HCEC 1CT (cell line): ENCODE data around the gene PNLDC1.
A peak's percentile ranks its signal among the peaks of the same experiment; 100 is the strongest.

Experiments
- DNase-seq: peaks from one replicate; pipeline ENCODE4 v3.0.0-alpha.2; 2017

PNLDC1 gene, protein sequence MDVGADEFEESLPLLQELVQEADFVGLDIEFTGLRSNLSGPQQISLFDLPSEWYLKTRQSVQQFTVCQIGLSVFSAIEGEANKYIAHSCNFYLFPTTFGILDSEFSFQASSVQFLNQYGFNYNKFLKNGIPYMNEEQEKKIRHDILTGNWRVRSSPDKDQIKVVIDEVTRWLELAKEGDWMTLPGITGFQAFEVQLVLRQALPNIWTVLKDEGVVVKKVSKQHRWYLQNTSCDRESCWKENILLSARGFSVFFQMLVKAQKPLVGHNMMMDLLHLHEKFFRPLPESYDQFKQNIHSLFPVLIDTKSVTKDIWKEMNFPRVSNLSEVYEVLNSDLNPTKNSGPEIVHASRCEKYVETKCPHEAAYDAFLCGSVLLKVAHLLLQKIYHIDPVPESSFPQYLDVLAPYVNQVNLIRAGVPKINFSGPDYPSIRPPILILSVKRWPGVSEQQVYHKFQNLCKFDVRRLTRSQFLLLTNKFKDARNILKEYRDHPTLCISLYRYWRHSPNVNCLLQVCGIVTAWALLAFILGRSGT

DNA sequence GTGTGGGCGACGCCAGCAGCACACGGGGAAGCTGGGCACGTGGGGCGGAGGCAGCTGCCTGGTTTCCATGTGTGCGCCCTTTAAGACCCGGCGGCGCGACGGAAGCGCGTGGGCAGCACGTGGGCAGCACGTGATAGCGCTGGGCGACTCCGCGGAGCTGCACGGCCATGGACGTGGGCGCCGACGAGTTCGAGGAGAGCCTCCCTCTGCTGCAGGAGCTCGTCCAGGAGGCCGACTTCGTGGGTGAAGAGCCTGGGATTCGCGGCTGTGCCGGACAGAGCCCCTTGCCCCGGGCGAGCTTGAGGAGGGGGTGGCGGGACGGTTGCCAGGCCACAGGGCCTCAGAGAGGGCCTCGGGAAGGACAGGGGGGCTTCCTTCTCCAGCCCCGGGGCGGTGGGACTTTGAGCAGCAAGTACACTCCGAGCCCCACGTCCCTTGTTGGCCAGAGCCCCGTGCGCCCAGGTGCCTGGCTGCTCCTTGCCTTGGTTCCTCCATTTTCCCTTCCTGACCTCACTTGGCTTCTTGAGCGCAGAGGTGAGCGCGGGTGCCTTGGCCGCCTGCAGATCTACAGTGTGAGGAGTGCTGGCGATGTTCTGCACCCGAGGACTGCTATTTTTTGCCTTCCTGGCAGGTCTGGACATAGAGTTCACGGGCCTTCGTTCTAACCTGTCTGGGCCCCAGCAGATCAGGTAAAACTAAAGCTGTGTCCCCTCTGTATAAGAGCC lies at the start of gene PNLDC1:
PNLDC1 (plus strand) TSS at position 136 of the 725 bp plus-strand sequence; CDS start at position 168, 32 bp downstream.
- DNase-seq, result no peak

DNA sequence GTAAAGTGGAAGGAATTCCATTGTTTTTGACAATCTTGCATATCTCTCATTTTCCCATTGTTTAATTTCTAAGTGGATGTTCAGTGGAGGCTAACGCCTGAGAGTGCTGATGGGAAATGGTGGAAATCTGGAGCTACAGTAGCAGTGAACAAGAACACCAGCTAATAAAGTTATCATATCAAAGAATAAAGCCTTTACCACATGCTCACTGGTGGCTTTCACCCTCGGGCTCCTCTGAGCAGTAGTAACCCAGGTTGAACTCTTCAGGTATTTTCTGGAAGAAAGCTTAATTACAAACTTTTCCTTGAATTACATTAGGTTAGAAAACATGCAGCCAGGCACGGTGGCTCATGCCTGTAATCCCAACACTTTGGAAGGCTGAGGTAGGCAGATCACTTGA lies 48.6 kb upstream of the PNLDC1 start:
- no peak for DNase-seq

DNA sequence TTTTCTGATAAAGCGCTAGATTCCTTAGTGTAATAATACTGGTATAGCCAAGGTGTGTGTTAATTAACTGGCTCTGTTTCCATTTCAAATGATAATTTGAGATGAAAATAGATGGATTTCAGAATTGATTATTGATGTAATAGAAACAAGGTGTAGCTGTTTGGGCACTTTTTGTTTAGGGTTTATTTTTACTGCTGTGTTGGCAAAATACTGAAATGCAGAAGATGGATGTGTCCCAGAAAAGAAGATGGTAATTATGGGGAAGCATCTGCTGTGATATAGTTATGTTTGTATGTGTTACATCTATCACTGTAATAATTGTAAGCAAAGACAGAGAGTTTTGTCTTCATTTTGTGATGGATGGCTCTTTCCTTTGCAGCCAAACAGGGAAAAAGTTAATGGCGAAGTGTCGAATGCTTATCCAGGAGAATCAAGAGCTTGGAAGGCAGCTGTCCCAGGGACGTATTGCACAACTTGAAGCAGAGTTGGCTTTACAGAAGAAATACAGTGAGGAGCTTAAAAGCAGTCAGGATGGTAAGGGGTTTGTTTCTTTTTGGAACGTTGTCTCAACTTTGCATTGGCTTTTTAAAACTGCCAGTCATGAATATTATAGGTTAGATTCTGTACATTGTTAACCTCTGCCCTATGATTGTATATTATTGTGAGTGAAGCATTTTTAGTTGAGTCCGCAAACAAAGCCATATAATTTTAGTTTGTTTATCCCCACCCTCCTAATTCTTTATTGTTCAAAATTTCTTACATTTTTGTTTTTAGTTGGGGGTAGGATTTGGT lies 46.8 kb upstream of the PNLDC1 start:
- DNase-seq, result no peak

DNA sequence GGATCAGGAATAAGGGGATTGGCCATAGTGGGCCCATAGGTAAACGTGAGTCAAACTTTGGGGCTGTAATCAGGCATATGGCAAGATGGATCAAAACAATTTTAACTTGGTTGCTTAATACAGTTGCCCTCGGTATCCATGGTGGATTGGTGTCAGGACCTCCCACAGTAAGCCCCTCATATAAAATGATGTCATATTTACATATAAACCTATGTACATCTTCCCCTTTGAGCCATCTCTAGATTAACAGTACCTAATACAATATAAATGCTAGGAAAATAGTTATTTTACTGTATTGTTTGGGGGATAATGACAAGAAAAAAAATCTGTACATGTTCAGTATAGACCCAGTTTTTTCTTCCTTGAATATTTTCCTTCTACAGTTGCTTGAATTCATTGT lies 45.7 kb upstream of the PNLDC1 start:
- no peak for DNase-seq

DNA sequence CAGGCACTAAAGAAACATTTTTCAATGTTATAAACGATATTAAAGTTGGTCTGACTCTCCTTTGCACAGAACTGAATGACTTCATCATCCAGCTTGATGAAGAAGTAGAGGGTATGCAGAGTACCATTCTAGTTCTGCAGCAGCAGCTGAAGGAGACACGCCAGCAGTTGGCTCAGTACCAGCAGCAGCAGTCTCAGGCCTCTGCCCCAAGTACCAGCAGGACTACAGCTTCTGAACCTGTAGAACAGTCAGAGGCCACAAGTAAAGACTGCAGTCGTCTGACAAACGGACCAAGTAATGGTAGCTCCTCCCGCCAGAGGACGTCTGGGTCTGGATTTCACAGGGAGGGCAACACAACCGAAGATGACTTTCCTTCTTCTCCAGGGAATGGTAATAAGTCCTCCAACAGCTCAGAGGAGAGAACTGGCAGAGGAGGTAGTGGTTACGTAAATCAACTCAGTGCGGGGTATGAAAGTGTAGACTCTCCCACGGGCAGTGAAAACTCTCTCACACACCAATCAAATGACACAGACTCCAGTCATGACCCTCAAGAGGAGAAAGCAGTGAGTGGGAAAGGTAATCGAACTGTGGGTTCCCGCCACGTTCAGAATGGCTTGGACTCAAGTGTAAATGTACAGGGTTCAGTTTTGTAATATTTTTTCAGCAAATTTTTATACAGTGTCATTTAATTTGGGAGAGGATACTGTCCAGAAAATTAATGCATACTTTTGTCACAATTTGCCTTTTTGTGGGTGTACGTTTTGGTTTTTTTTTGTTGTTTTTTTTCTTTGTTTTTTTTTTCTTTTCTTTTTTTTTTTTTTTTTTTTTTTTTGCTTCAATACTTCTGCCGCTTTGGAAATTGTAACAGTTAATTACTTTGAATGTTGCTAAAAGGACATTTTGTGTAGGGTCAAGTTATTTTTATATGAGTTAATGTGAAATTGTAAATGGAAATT lies 44.8 kb upstream of the PNLDC1 start:
- no peak for DNase-seq

DNA sequence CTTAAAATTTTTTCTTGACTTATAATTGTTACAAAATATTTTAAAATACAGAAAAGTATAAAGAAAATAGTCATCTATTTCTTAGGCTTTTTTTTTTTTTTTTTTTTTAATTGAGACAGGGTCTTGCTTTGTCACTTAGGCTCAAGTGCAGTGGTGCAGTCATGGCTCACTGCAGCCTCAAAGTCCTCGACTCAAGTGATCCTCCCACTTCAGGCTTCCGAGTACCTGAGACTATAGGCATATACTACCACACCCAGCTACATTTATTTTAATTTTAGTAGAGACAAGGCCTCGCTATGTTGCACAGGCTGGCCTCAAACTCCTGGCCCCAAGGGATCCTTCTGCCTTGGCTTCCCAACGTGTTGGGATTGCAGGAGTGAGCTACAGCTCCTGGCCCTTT lies 43.6 kb upstream of the PNLDC1 start:
- DNase-seq, result no peak

DNA sequence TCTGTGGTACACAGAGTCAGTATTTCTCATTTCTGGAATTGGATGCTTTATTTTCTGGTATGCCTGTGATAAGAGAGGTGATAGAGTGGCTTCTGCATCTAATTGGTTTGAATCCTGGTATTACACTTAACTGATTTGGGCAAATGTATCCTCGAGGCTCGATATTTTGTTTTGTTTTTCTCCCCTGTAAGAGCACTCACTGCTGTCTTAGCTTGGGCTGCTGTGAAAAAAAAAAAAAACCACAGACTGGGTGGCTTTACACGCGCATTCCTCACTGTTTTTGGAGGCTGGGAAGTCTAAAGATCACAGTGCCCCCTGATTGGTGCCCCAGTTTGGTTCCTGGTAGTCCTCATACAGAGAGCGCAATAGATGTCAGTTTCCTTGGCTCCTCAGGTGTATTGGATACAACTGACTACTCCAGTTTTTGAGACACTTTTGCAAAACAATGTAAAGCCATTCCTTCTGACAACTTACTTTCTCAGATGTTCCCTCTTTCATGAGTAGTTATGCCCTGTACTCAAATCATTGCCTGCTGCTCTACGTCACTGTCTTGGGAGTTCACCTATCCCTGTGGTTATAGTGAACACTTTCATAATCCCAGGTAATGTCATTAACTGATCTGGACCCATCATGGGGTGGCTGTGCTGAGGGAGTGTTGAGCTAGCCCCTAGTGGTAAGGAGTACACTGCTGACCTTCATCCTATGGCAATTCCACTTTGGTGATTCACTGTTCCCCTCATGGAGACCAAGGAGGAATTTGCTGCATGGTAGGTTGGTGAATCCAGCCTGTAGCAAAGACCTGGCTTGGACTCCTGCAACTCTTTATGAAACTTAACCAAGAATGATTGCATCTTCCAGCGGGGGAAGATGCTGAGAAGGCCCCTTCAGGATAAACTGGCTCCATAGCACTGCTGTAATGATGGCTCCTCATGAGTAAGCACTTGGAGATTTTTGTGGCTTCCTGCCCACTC lies 41.8 kb upstream of the PNLDC1 start:
- peak; percentile 60 for DNase-seq

DNA sequence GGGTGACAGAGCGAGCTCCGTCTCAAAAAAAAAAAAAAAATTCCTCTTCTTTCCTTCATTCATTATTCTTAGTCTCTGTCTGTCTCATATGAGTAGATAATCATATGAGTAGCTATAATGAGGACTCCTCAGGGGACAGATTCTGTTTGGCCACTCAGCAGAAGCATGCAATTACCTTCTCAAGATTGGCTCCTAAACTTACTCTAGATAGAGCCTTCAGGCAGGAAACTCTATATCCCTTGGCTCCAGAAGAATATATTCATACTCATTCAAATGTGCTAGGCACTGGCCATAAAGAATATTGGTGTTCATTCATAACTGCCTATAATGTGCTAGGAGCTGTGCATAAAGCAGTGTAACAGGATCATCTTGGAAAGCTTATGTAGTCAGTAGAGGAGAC lies 40.4 kb upstream of the PNLDC1 start:
- DNase-seq, result no peak

DNA sequence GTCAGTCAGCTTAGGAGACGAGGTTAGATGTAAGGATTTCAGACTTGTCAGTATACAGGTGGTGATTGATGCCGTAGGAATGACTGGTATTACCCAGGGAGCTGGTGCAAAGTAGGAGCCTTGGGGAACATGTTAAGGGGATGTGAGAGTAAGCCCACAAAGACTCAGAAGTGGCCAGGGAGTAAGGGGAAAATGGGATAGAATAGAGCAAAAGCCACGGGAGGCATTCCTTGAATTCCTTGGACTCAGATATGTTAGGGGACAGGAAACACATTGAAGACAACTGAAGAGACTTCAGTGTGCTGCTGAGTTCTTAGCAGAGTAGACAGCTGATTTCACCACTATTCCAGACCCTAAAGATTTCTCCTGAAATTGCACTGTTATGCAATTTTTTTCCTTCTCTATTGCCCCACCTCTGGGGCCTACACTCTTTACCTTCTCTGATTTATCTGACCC lies 39.4 kb upstream of the PNLDC1 start:
- peak; percentile 37 for DNase-seq

DNA sequence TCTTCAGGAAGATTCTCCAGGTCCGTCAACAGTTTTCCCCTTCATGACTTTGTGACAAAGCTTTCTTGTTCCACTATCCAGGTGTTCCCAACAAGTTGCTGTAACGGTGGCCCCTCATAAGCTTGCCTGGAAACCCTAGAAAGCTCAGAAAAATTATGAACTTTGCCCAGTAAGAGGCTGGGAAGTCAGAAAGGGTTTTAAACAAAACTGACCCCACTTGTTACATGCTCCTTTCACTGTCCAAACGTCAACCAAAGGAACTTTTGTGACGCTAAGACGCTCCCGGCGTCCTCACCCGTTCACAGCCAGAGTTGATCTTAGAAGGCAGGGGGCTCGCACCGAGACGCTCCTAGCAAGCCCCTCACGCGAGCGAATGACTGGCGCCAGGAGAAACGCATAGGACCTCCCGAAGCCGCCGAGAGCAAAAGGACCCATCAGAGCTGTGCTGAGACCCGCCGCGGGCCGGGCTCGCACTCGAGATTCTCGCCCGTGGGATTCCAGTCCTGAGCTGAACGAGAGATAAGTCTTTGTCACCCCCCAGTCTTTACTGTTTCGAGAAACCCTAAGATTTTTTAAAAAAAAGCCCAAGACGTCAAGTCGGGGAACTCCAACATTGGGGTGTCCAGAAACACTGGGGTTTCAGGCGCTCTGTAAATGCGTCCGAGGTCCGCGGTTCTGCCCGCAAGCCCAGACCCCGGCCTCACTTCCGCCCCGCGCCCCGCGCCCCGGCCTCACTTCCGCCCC lies 38.8 kb upstream of the PNLDC1 start:
- peak; percentile 13 for DNase-seq

DNA sequence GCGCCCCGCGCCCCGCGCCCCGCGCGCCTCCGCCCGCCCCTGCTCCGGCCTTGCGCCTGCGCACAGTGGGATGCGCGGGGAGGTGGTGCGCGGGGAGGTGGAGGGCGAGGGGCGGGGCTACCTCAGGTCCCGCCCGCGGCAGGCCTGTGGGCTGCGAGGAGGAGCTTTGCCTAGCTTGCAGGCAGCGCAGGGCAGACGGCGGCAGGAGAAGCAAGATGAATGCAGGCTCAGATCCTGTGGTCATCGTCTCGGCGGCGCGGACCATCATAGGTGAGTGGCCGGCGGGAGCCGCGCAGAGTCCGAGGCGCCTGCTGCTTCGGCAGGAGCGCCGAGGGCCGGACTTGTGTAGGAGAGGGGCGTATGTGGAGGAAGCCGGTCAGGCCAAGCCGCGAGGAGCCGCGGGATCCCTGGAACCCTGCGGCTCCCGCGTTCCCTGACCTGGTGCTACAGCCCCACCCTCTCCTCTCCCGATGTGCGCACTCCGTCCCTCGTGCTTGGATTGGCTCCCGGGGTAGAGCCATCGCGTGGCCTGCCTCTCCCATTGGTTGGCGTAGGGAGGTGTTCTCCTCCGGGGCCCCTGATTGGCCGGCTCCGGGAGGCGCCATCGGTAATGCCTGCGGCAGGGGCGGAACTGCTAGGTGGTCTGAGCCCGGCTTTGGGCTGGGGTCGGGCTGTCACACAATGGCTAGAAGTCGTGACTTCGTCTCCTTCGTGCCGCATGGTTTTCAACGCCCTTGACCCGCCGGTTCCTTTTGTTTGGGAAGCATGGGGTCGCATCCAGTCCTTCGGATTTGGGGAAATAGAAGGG lies 38.0 kb upstream of the PNLDC1 start, which contains the start of gene ACAT2:
ACAT2 (plus strand) TSS at position 173 of the 808 bp plus-strand sequence; CDS start at position 216, 43 bp downstream.
- peak; percentile 97 for DNase-seq

DNA sequence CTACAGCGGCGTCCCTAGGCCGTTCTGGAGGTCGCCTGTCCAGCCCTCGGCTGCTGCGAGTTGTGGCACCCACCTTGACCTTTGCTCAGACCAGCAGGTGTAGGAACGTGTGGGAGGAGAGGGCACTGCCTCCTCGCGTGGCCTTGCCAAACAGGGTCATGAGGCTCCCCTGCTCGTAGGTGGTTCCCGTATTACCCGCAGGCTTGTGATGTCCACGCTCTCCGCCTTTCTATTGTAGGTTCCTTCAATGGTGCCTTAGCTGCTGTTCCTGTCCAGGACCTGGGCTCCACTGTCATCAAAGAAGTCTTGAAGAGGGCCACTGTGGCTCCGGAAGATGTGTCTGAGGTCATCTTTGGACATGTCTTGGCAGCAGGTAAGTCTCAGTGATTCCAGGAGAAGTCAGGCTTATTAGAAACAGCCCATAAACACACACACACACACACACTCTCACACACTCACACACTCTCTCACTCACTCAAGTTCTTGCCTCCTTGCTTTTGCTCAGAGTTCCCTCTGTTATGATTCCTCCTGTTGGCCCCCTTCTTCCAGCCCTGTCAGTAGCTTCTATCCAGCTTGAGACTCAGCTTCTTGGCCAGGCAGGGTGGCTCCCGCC lies 37.3 kb upstream of the PNLDC1 start:
- DNase-seq, result no peak

DNA sequence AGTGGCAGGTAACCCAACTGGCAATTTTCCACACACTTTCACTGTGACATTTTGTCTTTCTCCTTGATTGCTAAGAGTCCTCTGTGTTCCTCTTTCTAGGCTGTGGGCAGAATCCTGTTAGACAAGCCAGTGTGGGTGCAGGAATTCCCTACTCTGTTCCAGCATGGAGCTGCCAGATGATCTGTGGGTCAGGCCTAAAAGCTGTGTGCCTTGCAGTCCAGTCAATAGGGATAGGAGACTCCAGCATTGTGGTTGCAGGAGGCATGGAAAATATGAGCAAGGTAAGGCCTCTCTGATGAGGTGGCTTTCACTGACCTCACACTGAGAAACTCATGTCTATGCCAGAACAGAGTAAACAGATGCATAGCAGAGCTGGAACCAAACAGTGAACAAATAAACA lies 33.2 kb upstream of the PNLDC1 start:
- DNase-seq, result no peak

DNA sequence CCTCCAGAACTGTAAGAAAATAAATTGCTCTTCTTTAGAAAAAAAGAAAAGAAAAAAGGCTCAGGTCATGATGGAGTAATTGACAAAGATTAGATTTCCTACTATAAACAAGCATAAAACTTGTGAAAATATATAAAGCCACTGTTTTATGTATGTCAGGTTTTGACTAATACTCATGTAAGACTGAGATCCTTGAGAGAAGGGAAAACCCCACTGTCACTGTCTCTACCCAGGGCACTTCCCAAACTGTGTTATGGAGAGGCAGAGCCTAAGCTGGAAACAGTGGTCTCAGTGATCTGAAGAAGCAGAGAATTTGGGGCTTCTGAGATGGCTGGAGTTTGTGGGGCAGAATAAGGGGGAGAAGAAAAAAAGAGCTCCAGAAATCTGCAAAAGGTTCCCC lies 30.6 kb upstream of the PNLDC1 start:
- no peak for DNase-seq

DNA sequence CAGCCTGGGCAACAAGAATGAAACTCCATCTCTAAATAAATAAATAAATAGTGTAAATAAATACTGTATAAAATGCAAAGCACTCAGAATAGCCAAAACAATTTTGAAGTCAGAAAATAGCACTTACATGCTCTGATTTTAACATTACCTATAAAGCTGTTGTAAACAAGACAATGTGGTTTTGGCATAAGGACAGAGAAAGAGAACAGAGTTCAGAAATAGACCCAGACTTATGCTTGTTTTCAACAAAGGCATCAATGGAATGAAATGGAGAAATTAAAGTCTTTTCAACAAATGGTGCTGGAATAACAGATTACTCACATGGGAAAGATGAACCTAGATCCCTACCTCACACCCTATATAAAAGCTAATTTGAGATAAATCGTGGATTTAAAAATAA lies 27.9 kb upstream of the PNLDC1 start:
- no peak for DNase-seq

DNA sequence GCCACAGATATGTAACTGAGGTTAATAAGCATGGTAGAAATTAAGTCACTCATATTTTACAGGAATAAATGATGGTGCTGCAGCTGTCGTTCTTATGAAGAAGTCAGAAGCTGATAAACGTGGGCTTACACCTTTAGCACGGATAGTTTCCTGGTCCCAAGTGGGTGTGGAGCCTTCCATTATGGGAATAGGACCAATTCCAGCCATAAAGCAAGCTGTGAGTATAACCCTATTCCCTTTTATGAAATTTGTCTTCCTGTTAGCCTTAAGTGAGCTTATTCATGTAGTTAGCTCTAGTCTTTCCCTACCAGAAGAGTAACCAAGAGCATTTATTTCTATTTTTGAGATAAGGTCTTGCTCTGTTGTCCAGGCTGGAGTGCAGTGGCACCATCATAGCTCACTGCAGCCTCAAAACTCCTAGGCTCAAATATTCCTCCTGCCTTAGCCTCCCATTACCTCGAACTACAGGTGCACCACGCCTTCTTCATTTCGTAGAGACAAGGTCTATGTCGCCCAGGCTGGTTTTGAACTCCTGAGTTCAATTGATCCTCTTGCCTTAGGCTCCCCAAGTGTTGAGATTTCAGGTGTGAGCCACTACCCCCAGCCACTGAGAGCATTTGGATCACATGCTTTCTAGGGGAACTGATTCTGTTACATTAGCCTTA lies 22.7 kb upstream of the PNLDC1 start:
- DNase-seq, result no peak

DNA sequence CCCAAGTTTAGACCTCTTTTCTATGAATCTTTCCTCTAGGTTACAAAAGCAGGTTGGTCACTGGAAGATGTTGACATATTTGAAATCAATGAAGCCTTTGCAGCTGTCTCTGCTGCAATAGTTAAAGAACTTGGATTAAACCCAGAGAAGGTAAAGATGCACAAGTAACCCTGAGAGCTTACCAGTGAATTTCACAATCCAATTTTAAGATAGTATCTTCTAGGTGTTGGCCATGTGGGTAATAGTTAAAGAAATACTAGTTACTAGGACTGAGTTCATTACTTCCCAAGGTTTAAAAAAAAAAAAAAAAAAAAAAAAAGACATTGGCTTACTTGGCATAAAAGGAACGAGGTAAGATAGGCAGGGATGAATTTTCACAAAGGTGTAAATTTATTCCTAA lies 21.9 kb upstream of the PNLDC1 start:
- no peak for DNase-seq

DNA sequence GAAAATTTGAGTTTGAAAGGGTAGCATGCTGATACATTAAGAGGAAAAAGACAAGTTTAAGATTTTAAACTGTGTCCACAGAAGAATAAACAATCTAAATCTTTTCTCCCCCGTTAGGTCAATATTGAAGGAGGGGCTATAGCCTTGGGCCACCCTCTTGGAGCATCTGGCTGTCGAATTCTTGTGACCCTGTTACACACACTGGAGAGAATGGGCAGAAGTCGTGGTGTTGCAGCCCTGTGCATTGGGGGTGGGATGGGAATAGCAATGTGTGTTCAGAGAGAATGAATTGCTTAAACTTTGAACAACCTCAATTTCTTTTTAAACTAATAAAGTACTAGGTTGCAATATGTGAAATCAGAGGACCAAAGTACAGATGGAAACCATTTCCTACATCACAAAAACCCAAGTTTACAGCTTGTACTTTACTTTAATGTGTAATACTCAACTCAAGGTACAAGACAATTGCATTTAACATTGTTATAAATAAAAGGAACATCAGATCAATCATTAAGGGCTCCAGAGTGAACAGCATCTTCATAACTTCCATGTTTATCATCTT lies 21.5 kb upstream of the PNLDC1 start:
- DNase-seq, result no peak
